Measurements from ENCODE around the gene RNF14. TPM values are rescaled to one million over a fixed set of nuclear protein-coding genes. Genes with fewer than 3 reads are reported as not detected.
"Not testable (repeated sequence)": the region's sequence is repeated elsewhere in the genome, so short reads cannot be mapped to it uniquely, and the experiment has no call there.

The RNF14 gene
- total RNA-seq, 1 experiment from 2014 or later, result 65.6 TPM

DNA sequence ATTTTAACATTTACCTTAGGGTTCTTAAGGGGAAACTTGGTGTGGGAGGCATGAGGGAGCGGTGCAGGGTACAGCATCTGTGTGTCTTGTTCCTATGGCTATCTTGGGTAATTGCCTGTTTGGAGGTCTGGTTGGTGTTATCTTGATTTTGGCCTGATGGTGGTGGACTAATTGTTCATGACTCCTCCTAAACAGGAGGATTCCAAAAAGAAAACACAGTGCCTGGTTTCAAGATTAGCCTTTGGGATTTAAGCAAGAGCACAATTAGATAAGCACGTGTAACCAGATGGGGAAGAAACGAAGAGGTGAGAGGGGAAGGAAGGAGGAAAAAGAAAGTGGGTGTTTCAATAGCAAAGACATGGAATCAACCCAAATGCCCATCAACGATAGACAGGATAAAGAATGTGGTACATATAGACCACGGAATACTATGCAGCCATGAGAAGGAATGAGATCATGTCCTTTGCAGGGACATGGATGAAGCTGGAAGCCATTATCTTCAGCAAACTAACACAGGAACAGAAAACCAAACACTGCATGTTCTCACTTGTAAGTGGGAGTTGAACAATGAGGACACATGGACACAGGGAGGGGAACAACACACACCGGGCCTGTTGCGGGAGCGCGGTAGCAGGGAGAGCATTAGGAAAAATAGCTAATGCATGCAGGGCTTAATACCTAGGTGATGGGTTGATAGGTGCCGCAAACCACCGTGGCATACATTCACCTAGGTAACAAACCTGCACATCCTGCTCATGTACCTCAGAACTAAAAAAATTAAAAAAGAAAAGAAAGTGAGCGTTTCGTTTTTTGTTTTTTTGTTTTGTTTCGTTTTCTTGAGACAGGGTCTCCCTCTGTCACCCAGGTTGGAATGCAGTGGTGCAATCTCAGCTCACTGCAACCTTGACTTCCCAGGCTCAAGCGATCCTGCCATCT, 65.0 kb downstream of the RNF14 start:
- in situ Hi-C loops (cut with HindIII; ENCODE audit: low sequenced_read_pairs); DNase-seq (ENCODE audit: low spot score): not testable (repeated sequence)

DNA sequence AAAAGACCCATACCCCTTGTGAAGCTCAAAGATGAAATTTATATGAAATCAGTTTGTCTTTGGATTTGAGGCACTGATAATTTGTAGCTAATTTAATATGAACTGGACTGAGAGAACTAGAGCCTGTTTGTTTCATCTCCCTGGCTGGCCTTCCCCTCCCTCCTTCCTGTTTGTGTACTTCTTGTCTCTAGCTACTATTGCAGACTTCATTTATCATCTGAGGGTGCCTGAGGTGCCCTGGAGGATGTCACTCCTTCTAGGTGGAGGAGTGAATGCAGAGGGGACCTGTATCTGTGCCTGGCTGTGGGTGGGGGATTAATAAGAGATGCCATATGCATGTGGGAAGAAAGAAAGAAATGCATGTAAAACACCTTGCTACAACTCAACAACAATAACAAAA, 66.1 kb downstream of the RNF14 start:
- in situ Hi-C loops (cut with HindIII; ENCODE audit: low sequenced_read_pairs), result no loop called here
- no peak for DNase-seq (ENCODE audit: low spot score)

DNA sequence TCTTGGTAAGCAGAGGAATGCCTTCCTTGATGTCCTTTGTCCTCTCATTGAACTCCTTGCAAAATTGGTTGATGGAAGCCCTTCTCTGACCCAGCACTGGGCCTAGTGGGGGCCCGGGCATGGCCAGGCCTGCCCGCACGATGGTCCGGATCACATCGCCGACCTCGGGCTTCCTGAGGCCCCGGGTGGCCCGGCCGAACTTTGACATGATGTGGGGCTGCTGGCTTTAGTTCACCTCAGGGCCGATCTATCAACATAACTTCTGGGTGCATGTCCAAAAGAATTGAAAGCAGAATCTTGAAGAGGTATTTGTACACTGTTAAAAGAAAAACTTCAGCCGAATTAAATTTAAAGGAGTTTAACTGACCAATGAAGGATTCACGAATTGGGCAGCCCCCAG, 68.0 kb downstream of the RNF14 start:
- in situ Hi-C loops (cut with HindIII; ENCODE audit: low sequenced_read_pairs), result no loop called here
- no peak for DNase-seq (ENCODE audit: low spot score)

DNA sequence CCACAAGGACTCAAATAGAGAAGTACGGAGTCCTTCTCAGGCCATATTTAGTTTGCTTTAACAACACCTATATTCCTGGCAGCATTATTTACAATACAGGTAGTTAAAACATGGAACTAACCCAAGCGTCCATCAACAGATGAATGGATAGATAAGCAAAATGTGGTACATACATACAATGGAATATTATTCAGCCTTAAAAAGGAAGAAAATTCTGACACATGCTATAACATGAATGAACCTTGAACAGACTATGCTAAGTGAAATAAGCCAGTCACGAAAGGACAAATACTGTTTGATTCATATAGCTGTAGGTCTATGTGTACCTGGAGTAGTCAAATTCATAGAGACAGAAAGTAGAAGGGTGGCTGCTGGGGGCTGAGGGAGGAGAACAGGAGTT, 68.7 kb downstream of the RNF14 start:
- DNase-seq (ENCODE audit: low spot score); in situ Hi-C loops (cut with HindIII; ENCODE audit: low sequenced_read_pairs): not testable (repeated sequence)

DNA sequence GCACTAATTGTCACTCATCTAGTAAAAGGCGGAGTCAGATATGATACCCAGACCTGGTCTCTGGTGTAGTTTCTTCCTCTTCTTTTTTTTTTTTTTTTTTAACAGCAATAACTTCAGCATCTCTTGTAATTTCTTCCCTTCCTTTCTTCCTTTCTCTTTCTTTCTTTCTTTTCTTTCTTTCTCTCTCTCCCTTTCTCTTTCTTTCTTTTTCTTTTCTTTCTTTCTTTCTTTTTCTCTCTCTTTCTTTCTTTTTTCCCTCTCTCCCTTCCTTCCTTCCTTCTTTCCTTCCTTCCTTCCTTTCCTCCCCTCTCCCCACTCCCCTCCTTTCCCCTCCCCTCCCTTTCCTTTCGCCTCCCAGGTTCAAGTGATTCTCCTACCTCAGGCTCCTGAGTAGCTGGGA, 69.8 kb downstream of the RNF14 start:
- DNase-seq (ENCODE audit: low spot score), result no peak
- in situ Hi-C loops (cut with HindIII; ENCODE audit: low sequenced_read_pairs), result no loop called here

Other genes starting within 250 kb of the RNF14 start
- 1.2 and 1.8 TPM in 2 replicates for gene PCDH1, start 90.7 kb upstream of the RNF14 start, total RNA-seq (2014; rRNA removed; shearing (Covaris generic))
- 87.4 and 96.0 TPM in 2 replicates for gene DELE1, start 45.2 kb upstream of the RNF14 start, total RNA-seq (2014; rRNA removed; shearing (Covaris generic))
- gene PCDH12, start 10.9 kb upstream of the RNF14 start, total RNA-seq (2014; rRNA removed; shearing (Covaris generic)), result not detected in 2 replicates
- 196 and 216 TPM in 2 replicates for gene GNPDA1, start 43.9 kb downstream of the RNF14 start, total RNA-seq (2014; rRNA removed; shearing (Covaris generic))
- gene NDFIP1, start 139.7 kb downstream of the RNF14 start, total RNA-seq (2014; rRNA removed; shearing (Covaris generic)), result 86.2 and 87.1 TPM in 2 replicates

Measured in G401 (cell line).